ENCODE data around the gene TOR2A. TPM values are rescaled to one million over a fixed set of nuclear protein-coding genes. Genes with fewer than 3 reads are reported as not detected.

TOR2A gene
- total RNA-seq, 4 donors from 2014 or later, result 31.4 to 126 (median 48.1) TPM

DNA sequence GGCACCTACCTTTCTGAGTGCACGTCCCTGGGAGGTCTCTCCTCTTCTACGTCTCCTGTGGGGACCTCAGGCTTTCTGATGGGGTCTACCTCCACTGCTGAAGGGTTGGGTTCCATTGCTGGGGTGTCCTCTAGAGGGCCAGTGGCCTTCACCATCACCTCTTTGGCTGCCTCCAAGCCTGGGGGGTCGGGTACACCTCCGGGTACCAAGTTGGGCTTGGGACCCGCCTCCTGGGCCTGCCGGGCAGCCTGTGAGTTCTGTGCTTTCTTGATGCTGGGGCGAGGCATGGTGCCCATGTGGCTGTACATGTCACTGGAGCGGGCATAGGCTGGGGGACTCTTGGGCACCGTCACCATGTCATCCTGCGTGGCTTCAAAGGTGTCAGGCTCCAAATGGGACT is 38.9 kb upstream of the TOR2A start:
- H3K27me3 ChIP-seq, result no peaks in the 10 kb centered on the region
- H3K4me1 ChIP-seq, result peaks cover 0 to 20% (median 13%) of the 10 kb centered on the region in 4 donors
- TF ChIP-seq EP300 (IDR thresholded peaks at IDR 0.05; ENCODE audit: low read depth), result no peak
- no peak for TF ChIP-seq POLR2A (IDR thresholded peaks at IDR 0.05)
- TF ChIP-seq POLR2AphosphoS5 (IDR thresholded peaks at IDR 0.05), result no peak
- TF ChIP-seq, protein P1, sequence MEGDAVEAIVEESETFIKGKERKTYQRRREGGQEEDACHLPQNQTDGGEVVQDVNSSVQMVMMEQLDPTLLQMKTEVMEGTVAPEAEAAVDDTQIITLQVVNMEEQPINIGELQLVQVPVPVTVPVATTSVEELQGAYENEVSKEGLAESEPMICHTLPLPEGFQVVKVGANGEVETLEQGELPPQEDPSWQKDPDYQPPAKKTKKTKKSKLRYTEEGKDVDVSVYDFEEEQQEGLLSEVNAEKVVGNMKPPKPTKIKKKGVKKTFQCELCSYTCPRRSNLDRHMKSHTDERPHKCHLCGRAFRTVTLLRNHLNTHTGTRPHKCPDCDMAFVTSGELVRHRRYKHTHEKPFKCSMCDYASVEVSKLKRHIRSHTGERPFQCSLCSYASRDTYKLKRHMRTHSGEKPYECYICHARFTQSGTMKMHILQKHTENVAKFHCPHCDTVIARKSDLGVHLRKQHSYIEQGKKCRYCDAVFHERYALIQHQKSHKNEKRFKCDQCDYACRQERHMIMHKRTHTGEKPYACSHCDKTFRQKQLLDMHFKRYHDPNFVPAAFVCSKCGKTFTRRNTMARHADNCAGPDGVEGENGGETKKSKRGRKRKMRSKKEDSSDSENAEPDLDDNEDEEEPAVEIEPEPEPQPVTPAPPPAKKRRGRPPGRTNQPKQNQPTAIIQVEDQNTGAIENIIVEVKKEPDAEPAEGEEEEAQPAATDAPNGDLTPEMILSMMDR (IDR thresholded peaks at IDR 0.05), result no peak
- 85 to 100% methylated on average over 2 to 10 of the region's 10 CpGs for WGBS, 2 donors (ENCODE audit: low coverage in 1 of 2)
- H3K4me3 ChIP-seq, result no peak overlapping the region
- H3K36me3 ChIP-seq, result no peaks in the 10 kb centered on the region
- DNase-seq, result no peak
- intact Hi-C loops (cut with DNase I; ENCODE audit: low total_unique reads) (no loop called here), in situ Hi-C loops (cut with MboI; ENCODE audit: low pct_ligation_motif_present in 1 of 4, low pct_unique_long_range_greater_than_20kb in 1 of 4, low sequenced_read_pairs in 3 of 4) (no loop called here)
- H3K27ac ChIP-seq, result no peak overlapping the region
- H3K9me3 ChIP-seq, result no peaks in the 10 kb centered on the region

DNA sequence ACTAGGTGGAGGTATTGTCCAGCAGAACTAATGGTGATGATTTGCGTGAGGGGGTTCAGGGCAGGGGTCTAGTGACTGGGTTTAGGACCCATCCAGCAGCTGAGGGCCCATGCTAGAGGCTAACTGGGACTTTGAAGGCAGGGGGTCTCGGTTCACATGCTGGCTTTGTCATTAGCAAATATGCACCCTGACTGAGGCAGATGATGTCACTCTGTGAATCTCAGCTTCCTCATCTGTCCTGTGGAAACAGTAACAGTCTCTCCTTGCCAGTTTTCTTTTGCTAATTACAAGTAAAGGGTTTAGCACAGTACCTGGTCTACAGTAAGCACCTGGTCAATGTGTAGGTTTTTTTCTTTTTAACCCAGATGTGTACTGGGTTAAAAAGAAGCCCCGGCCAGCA is 38.2 kb upstream of the TOR2A start:
- H3K9me3 ChIP-seq, result no peaks in the 10 kb centered on the region

DNA sequence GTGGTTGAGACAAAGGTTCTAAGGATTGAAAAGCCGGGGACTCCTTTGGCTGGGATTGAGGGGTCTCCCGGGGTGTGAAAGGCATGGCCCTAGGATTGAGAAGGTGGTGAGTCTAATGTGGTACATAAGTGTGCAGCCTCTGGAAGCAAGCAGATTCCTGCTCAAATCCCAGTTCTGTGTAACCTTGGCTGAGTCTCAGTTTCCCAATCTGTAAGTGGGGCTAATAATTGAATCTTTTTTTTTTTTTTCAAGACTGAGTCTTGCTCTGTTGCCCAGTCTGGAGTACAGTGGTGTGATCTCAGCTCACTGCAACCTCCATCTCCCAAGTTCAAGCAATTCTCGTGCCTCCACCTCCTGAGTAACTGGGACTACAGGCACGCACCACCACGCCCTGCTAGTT is 37.5 kb upstream of the TOR2A start:
- Histone ChIP-seq H3K4me1 (peaks cover 0 to 25% (median 11%) of the 10 kb centered on the region in 4 donors), H3K36me3 (no peaks in the 10 kb centered on the region), H3K9me3 (no peaks in the 10 kb centered on the region), H3K27ac (no peak overlapping the region), H3K27me3 (no peaks in the 10 kb centered on the region), H3K4me3 (no peak overlapping the region)
- no peak for DNase-seq
- WGBS, 2 donors (ENCODE audit: low coverage in 1 of 2), result 77 to 83% methylated on average over 3 to 5 of the region's 5 CpGs
- TF ChIP-seq, protein P1 (IDR thresholded peaks at IDR 0.05), result no peak
- TF ChIP-seq POLR2A (IDR thresholded peaks at IDR 0.05) (no peak), EP300 (IDR thresholded peaks at IDR 0.05; ENCODE audit: low read depth) (no peak), POLR2AphosphoS5 (IDR thresholded peaks at IDR 0.05) (no peak)
- intact Hi-C loops (cut with DNase I; ENCODE audit: low total_unique reads), result no loop called here
- in situ Hi-C loops (cut with MboI; ENCODE audit: low pct_ligation_motif_present in 1 of 4, low pct_unique_long_range_greater_than_20kb in 1 of 4, low sequenced_read_pairs in 3 of 4), result no loop called here

More for the DNA sequence above, 38.2 kb upstream of the TOR2A start:
- H3K36me3 ChIP-seq, result no peaks in the 10 kb centered on the region
- no peaks in the 10 kb centered on the region for H3K27me3 ChIP-seq
- no peak for DNase-seq
- H3K4me3 ChIP-seq, result no peak overlapping the region
- 83 to 89% methylated on average over 1 to 3 of the region's 3 CpGs for WGBS, 2 donors (ENCODE audit: low coverage in 1 of 2)
- H3K4me1 ChIP-seq, result peaks cover 0 to 20% (median 11%) of the 10 kb centered on the region in 4 donors
- in situ Hi-C loops (cut with MboI; ENCODE audit: low pct_ligation_motif_present in 1 of 4, low pct_unique_long_range_greater_than_20kb in 1 of 4, low sequenced_read_pairs in 3 of 4) (no loop called here), intact Hi-C loops (cut with DNase I; ENCODE audit: low total_unique reads) (no loop called here)
- H3K27ac ChIP-seq, result no peak overlapping the region
- TF ChIP-seq, protein P1 (IDR thresholded peaks at IDR 0.05), result no peak

DNA sequence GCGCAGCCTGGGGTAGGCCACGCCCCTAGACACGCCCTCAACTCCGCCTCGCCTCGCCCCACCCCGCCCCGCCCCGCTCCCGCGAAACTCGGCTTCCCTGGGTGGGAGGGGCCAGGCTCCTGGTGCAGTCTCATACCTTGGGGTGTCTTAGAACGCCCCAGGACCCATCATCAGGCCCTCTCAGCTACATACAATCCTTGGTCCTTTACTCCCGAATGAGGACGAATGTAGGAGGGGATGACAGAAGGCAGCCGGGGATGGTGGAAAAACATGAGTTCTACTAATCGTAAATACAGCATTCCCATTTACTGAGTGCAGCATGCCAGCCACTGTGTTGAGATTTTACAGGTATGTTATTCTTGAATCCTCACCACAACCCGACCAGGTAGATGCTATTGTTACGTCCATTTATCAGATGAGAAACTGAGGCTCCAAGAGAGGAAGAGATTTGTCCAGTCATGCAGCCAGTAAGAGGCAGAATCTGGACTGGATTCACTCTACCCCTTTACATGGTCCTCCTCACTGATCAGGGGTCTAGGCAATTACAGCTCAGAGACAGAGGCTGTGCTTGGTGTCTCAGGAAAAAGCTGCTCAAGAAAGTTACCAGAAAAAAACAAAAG is 36.6 kb upstream of the TOR2A start:
- peak overlapping the region in 3 of 4 donors; percentile 73 to 81 (median 78) for H3K27ac ChIP-seq
- H3K4me1 ChIP-seq, result peaks cover 0 to 34% (median 11%) of the 10 kb centered on the region in 4 donors
- no peaks in the 10 kb centered on the region for H3K36me3 ChIP-seq
- WGBS, 2 donors (ENCODE audit: low coverage in 1 of 2), result 3 to 30% methylated on average over 2 to 19 of the region's 19 CpGs
- no peaks in the 10 kb centered on the region for H3K9me3 ChIP-seq
- no peaks in the 10 kb centered on the region for H3K27me3 ChIP-seq
- intact Hi-C loops (cut with DNase I; ENCODE audit: low total_unique reads), result no loop called here
- no peak for DNase-seq
- in situ Hi-C loops (cut with MboI; ENCODE audit: low pct_ligation_motif_present in 1 of 4, low pct_unique_long_range_greater_than_20kb in 1 of 4, low sequenced_read_pairs in 3 of 4), result no loop called here
- TF ChIP-seq POLR2A (IDR thresholded peaks at IDR 0.05), result no peak
- no peak for TF ChIP-seq EP300 (IDR thresholded peaks at IDR 0.05; ENCODE audit: low read depth)
- TF ChIP-seq, protein P1 (IDR thresholded peaks at IDR 0.05), result no peak
- TF ChIP-seq POLR2AphosphoS5 (IDR thresholded peaks at IDR 0.05), result no peak
- peak overlapping the region in 3 of 4 donors; percentile 32 to 56 (median 42) for H3K4me3 ChIP-seq
